Activated naive CD8-positive, alpha-beta T cell (primary cell): ENCODE measurements around the gene THAP5.

ENCODE experiments used
- H3K27ac Mint-ChIP-seq: one replicate; pipeline ENCODE4 v1.8.0; 2021; ENCODE audit warnings: mixed read lengths
- H3K27me3 Mint-ChIP-seq: one replicate; pipeline ENCODE4 v1.8.0; 2021; ENCODE audit warnings: mixed read lengths
- H3K36me3 Mint-ChIP-seq: one replicate; pipeline ENCODE4 v1.8.0; 2021; ENCODE audit warnings: mixed read lengths
- H3K4me1 Mint-ChIP-seq: one replicate; pipeline ENCODE4 v1.8.0; 2021; ENCODE audit warnings: low read depth, mixed read lengths
- H3K4me3 Mint-ChIP-seq: one replicate; pipeline ENCODE4 v1.8.0; 2021; ENCODE audit warnings: mild to moderate bottlenecking, mixed read lengths
- H3K9me3 Mint-ChIP-seq: one replicate; pipeline ENCODE4 v1.8.0; 2021; ENCODE audit warnings: low read depth, mixed read lengths

THAP5 gene

GRCh38 chr7:108569381-108570145, at the start of gene THAP5, which contains the start of gene DNAJB9:
THAP5 (minus strand) TSS chr7:108569706; CDS start chr7:108569569, 137 bp downstream.
DNAJB9 (plus strand) TSS chr7:108569874; CDS start chr7:108571727, 1,853 bp downstream.
- Mint-ChIP-seq H3K9me3 (no peaks in the 10 kb centered on the region), H3K36me3 (peaks cover 26% of the 10 kb centered on the region), H3K27ac (peak within 1 kb of the TSS; percentile 99), H3K4me3 (peak within 1 kb of the TSS; percentile 96), H3K27me3 (no peaks in the 10 kb centered on the region), H3K4me1 (peaks cover 59% of the 10 kb centered on the region)

- Mint-ChIP-seq H3K4me3 (no peak overlapping the region), H3K36me3 (no peaks in the 10 kb centered on the region), H3K27ac (no peak overlapping the region), H3K9me3 (no peaks in the 10 kb centered on the region), H3K4me1 (no peaks in the 10 kb centered on the region), H3K27me3 (peaks cover 6% of the 10 kb centered on the region)
These were observed 48.5 kb upstream of the THAP5 start for GRCh38 chr7:108618056-108618455.

- Mint-ChIP-seq H3K4me3 (no peak overlapping the region), H3K27me3 (peaks cover 1% of the 10 kb centered on the region), H3K27ac (no peak overlapping the region), H3K4me1 (no peaks in the 10 kb centered on the region), H3K36me3 (no peaks in the 10 kb centered on the region), H3K9me3 (no peaks in the 10 kb centered on the region)
These were observed 45.4 kb upstream of the THAP5 start for GRCh38 chr7:108614896-108615295.

GRCh38 chr7:108613949-108614381, 44.5 kb upstream of the THAP5 start:
- no peaks in the 10 kb centered on the region for H3K9me3 Mint-ChIP-seq
- H3K27me3 Mint-ChIP-seq = peaks cover 1% of the 10 kb centered on the region
- no peak overlapping the region for H3K4me3 Mint-ChIP-seq
- H3K4me1 Mint-ChIP-seq = no peaks in the 10 kb centered on the region
- H3K36me3 Mint-ChIP-seq = no peaks in the 10 kb centered on the region
- no peak overlapping the region for H3K27ac Mint-ChIP-seq

- no peaks in the 10 kb centered on the region for H3K36me3 Mint-ChIP-seq
- no peak overlapping the region for H3K4me3 Mint-ChIP-seq
- H3K9me3 Mint-ChIP-seq = no peaks in the 10 kb centered on the region
- H3K4me1 Mint-ChIP-seq = no peaks in the 10 kb centered on the region
- no peak overlapping the region for H3K27ac Mint-ChIP-seq
- peaks cover 1% of the 10 kb centered on the region for H3K27me3 Mint-ChIP-seq
These were observed 43.8 kb upstream of the THAP5 start for GRCh38 chr7:108613147-108613948.

GRCh38 chr7:108611268-108611667, 41.8 kb upstream of the THAP5 start:
- Mint-ChIP-seq H3K36me3 (no peaks in the 10 kb centered on the region), H3K4me1 (no peaks in the 10 kb centered on the region), H3K27me3 (no peaks in the 10 kb centered on the region), H3K9me3 (no peaks in the 10 kb centered on the region), H3K4me3 (no peak overlapping the region), H3K27ac (no peak overlapping the region)

GRCh38 chr7:108609643-108610042, 40.1 kb upstream of the THAP5 start:
- Mint-ChIP-seq H3K36me3 (no peaks in the 10 kb centered on the region), H3K4me1 (no peaks in the 10 kb centered on the region), H3K27ac (no peak overlapping the region), H3K27me3 (no peaks in the 10 kb centered on the region), H3K4me3 (no peak overlapping the region), H3K9me3 (no peaks in the 10 kb centered on the region)

- Mint-ChIP-seq H3K36me3 (no peaks in the 10 kb centered on the region), H3K27me3 (no peaks in the 10 kb centered on the region), H3K9me3 (no peaks in the 10 kb centered on the region), H3K27ac (no peak overlapping the region), H3K4me1 (no peaks in the 10 kb centered on the region), H3K4me3 (no peak overlapping the region)
These were observed 36.2 kb upstream of the THAP5 start for GRCh38 chr7:108605559-108606201.

GRCh38 chr7:108604307-108605077, 35.0 kb upstream of the THAP5 start:
- Mint-ChIP-seq H3K9me3 (no peaks in the 10 kb centered on the region), H3K27me3 (peaks cover 3% of the 10 kb centered on the region), H3K27ac (no peak overlapping the region), H3K36me3 (no peaks in the 10 kb centered on the region), H3K4me3 (no peak overlapping the region), H3K4me1 (no peaks in the 10 kb centered on the region)

- H3K4me1 Mint-ChIP-seq = no peaks in the 10 kb centered on the region
These were observed 34.3 kb upstream of the THAP5 start for GRCh38 chr7:108603656-108604306.

GRCh38 chr7:108600399-108600798, 30.9 kb upstream of the THAP5 start:
- no peaks in the 10 kb centered on the region for H3K9me3 Mint-ChIP-seq
- H3K27ac Mint-ChIP-seq = no peak overlapping the region
- no peaks in the 10 kb centered on the region for H3K4me1 Mint-ChIP-seq
- H3K4me3 Mint-ChIP-seq = no peak overlapping the region
- no peaks in the 10 kb centered on the region for H3K36me3 Mint-ChIP-seq
- H3K27me3 Mint-ChIP-seq = peaks cover 7% of the 10 kb centered on the region

More at GRCh38 chr7:108603656-108604306, 34.3 kb upstream of the THAP5 start:
- no peak overlapping the region for H3K27ac Mint-ChIP-seq
- no peaks in the 10 kb centered on the region for H3K36me3 Mint-ChIP-seq
- H3K4me3 Mint-ChIP-seq = no peak overlapping the region
- no peaks in the 10 kb centered on the region for H3K9me3 Mint-ChIP-seq
- peaks cover 4% of the 10 kb centered on the region for H3K27me3 Mint-ChIP-seq

GRCh38 chr7:108598914-108599580, 29.5 kb upstream of the THAP5 start:
- H3K27me3 Mint-ChIP-seq = peaks cover 7% of the 10 kb centered on the region
- H3K4me1 Mint-ChIP-seq = no peaks in the 10 kb centered on the region
- no peak overlapping the region for H3K27ac Mint-ChIP-seq
- H3K9me3 Mint-ChIP-seq = no peaks in the 10 kb centered on the region
- H3K4me3 Mint-ChIP-seq = no peak overlapping the region
- no peaks in the 10 kb centered on the region for H3K36me3 Mint-ChIP-seq

- Mint-ChIP-seq H3K36me3 (no peaks in the 10 kb centered on the region), H3K4me1 (no peaks in the 10 kb centered on the region), H3K27me3 (peaks cover 7% of the 10 kb centered on the region), H3K4me3 (no peak overlapping the region), H3K9me3 (no peaks in the 10 kb centered on the region), H3K27ac (no peak overlapping the region)
These were observed 28.6 kb upstream of the THAP5 start for GRCh38 chr7:108598153-108598552.
